ENCODE measurements around the gene CMTM5.

Gene CMTM5

DNA sequence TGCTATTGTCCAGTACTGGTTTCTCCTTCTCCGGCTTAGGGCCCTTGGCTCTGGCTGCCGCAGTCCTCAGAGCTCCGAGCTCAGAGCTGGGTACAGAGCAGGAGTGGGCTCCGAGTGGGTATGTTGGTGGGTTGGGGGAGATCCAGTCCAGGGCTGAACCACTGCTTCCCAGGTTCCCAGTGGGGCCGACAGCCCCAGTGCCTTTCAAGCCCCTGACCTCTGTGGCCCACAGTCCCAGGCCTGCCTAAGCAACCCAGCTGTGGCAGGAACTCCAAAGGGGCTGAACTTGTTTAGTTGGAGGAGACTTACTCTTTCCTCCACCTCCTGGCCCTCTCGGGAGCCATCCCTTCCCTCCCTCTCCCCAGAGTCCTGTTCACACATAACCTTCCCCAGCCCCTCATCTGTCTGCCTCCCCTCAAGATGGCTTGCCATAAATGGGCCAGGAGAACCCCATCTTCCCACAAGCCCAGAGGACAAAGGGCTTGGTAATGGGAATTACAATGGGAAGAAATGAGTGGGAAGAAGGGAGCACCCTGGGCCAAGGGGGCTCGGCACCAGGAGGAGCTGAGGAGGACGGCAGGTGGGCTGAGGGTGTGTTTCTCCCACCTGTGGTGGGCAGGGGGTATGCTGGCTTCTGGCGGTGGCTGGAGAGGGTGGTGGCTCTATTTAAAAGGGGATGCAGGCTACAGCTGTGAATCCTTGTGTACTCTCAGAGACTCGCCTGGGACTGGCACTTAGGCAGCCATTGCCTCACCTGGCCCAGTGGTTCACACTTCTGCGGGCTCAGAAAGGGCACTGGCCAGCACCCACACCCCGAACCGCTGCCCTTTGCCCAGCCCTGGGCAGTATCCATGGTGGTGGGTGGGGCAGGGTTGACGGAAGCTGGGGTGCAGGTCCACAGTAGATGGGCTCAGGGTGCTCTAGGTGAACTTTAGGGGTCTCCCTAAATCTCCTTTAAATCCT lies 35.0 kb downstream of the CMTM5 start:
- H4K20me1 ChIP-seq (ENCODE audit: insufficient read depth, low read length) = no peaks in the 10 kb centered on the region; the same call in 1 of the 2 replicates
- H3K4me1 ChIP-seq (ENCODE audit: insufficient read depth, low read length) = no peaks in the 10 kb centered on the region
- no peaks in the 10 kb centered on the region for H3K36me3 ChIP-seq (ENCODE audit: insufficient read depth, low read length)
- H3K27ac ChIP-seq (ENCODE audit: low read length) = no peak overlapping the region
- H2AFZ ChIP-seq (ENCODE audit: low read depth, low read length) = no peak overlapping the region
- H3K27me3 ChIP-seq (ENCODE audit: insufficient read depth, low read length, poor library complexity) = peaks cover 18% of the 10 kb centered on the region
- ATAC-seq (ENCODE audit: insufficient read depth, low read depth) = no peak
- no peak for DNase-seq
- H3K9me3 ChIP-seq (ENCODE audit: insufficient read depth, low read length, severe bottlenecking) = no peaks in the 10 kb centered on the region
- no peak overlapping the region for H3K9ac ChIP-seq (ENCODE audit: low read depth, low read length)
- TF ChIP-seq, protein P1, sequence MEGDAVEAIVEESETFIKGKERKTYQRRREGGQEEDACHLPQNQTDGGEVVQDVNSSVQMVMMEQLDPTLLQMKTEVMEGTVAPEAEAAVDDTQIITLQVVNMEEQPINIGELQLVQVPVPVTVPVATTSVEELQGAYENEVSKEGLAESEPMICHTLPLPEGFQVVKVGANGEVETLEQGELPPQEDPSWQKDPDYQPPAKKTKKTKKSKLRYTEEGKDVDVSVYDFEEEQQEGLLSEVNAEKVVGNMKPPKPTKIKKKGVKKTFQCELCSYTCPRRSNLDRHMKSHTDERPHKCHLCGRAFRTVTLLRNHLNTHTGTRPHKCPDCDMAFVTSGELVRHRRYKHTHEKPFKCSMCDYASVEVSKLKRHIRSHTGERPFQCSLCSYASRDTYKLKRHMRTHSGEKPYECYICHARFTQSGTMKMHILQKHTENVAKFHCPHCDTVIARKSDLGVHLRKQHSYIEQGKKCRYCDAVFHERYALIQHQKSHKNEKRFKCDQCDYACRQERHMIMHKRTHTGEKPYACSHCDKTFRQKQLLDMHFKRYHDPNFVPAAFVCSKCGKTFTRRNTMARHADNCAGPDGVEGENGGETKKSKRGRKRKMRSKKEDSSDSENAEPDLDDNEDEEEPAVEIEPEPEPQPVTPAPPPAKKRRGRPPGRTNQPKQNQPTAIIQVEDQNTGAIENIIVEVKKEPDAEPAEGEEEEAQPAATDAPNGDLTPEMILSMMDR (IDR thresholded peaks at IDR 0.05; ENCODE audit: borderline replicate concordance, extremely low read depth, low read length, poor library complexity, severe bottlenecking) = no peak
- no peak for TF ChIP-seq EZH2 (IDR thresholded peaks at IDR 0.05; ENCODE audit: borderline replicate concordance, low read depth, low read length, severe bottlenecking)
- H3K4me3 ChIP-seq (ENCODE audit: low read depth in 1 of 2, low read length in 2 of 2) = no peak overlapping the region
- no peaks in the 10 kb centered on the region for H3K79me2 ChIP-seq (ENCODE audit: insufficient read depth, low read length)
- no peak overlapping the region for H3K4me2 ChIP-seq (ENCODE audit: insufficient read depth, low read length)

- Histone ChIP-seq H3K27me3 (ENCODE audit: insufficient read depth, low read length, poor library complexity) (peaks cover 16% of the 10 kb centered on the region), H3K36me3 (ENCODE audit: insufficient read depth, low read length) (no peaks in the 10 kb centered on the region), H3K4me3 (ENCODE audit: low read depth in 1 of 2, low read length in 2 of 2) (no peak overlapping the region), H3K79me2 (ENCODE audit: insufficient read depth, low read length) (no peaks in the 10 kb centered on the region), H3K4me2 (ENCODE audit: insufficient read depth, low read length) (no peak overlapping the region), H3K9me3 (ENCODE audit: insufficient read depth, low read length, severe bottlenecking) (no peaks in the 10 kb centered on the region), H3K4me1 (ENCODE audit: insufficient read depth, low read length) (no peaks in the 10 kb centered on the region), H4K20me1 (ENCODE audit: insufficient read depth, low read length) (no peaks in the 10 kb centered on the region; the same call in 1 of the 2 replicates), H3K9ac (ENCODE audit: low read depth, low read length) (no peak overlapping the region), H2AFZ (ENCODE audit: low read depth, low read length) (no peak overlapping the region), H3K27ac (ENCODE audit: low read length) (no peak overlapping the region)
- TF ChIP-seq, protein P1 (IDR thresholded peaks at IDR 0.05; ENCODE audit: borderline replicate concordance, extremely low read depth, low read length, poor library complexity, severe bottlenecking) = no peak
- ATAC-seq (ENCODE audit: insufficient read depth, low read depth) (no peak), DNase-seq (no peak)
Measured at GRCh38 chr14:23413681-23414080, 36.8 kb downstream of the CMTM5 start.

- H2AFZ ChIP-seq (ENCODE audit: low read depth, low read length) = no peak overlapping the region
- H4K20me1 ChIP-seq (ENCODE audit: insufficient read depth, low read length) = no peaks in the 10 kb centered on the region; the same call in 1 of the 2 replicates
- ATAC-seq (ENCODE audit: insufficient read depth, low read depth) (no peak), DNase-seq (no peak)
- H3K27me3 ChIP-seq (ENCODE audit: insufficient read depth, low read length, poor library complexity) = peaks cover 19% of the 10 kb centered on the region
- H3K79me2 ChIP-seq (ENCODE audit: insufficient read depth, low read length) = no peaks in the 10 kb centered on the region
- no peak overlapping the region for H3K9ac ChIP-seq (ENCODE audit: low read depth, low read length)
- no peaks in the 10 kb centered on the region for H3K9me3 ChIP-seq (ENCODE audit: insufficient read depth, low read length, severe bottlenecking)
- no peak overlapping the region for H3K27ac ChIP-seq (ENCODE audit: low read length)
- TF ChIP-seq, protein P1 (IDR thresholded peaks at IDR 0.05; ENCODE audit: borderline replicate concordance, extremely low read depth, low read length, poor library complexity, severe bottlenecking) = no peak
- TF ChIP-seq EZH2 (IDR thresholded peaks at IDR 0.05; ENCODE audit: borderline replicate concordance, low read depth, low read length, severe bottlenecking) = no peak
- no peak overlapping the region for H3K4me3 ChIP-seq (ENCODE audit: low read depth in 1 of 2, low read length in 2 of 2)
- no peaks in the 10 kb centered on the region for H3K36me3 ChIP-seq (ENCODE audit: insufficient read depth, low read length)
- H3K4me1 ChIP-seq (ENCODE audit: insufficient read depth, low read length) = no peaks in the 10 kb centered on the region
- no peak overlapping the region for H3K4me2 ChIP-seq (ENCODE audit: insufficient read depth, low read length)
Measured at GRCh38 chr14:23414254-23414653, 37.4 kb downstream of the CMTM5 start.

All from DND-41 (cell line).